ENCODE results near the gene SEMA5B. TPM values are rescaled to one million over a fixed set of nuclear protein-coding genes. Genes with fewer than 3 reads are reported as not detected.

Gene SEMA5B
- total RNA-seq, 1 experiment from 2014 or later, result 1.0 TPM

- Mint-ChIP-seq H3K36me3 (ENCODE audit: insufficient read depth, unreplicated experiment) (no peaks in the 10 kb centered on the region), H3K4me3 (ENCODE audit: unreplicated experiment) (peak overlapping the region; percentile 70), H3K27ac (ENCODE audit: unreplicated experiment) (no peak overlapping the region), H3K4me1 (ENCODE audit: low read depth, unreplicated experiment) (peaks cover 12% of the 10 kb centered on the region), H3K27me3 (ENCODE audit: insufficient read depth, unreplicated experiment) (peaks cover 14% of the 10 kb centered on the region), H3K9me3 (ENCODE audit: unreplicated experiment) (no peaks in the 10 kb centered on the region)
- intact Hi-C loops (cut with micrococcal nuclease; ENCODE audit: unreplicated experiment), result loop anchor here (5.0 to 10.0 kb wide), 4 partner anchors 231 to 644 kb away; partner anchors contain the start of genes DTX3L, FAM162A, MIX23 and PARP9
- TF ChIP-seq CTCF (IDR thresholded peaks at IDR 0.05; ENCODE audit: insufficient read depth in 1 of 2, low read depth in 1 of 2, low read length in 1 of 2, severe bottlenecking in 1 of 2, unreplicated experiment in 1 of 2), result no peak
- Histone ChIP-seq H3K4me1 (no peaks in the 10 kb centered on the region), H3K4me3 (ENCODE audit: low read depth, low read length) (peak overlapping the region; percentile 58), H3K27me3 (replicated peaks; ENCODE audit: control insufficient read depth, insufficient read depth, low read length) (peaks cover 3% of the 10 kb centered on the region), H3K36me3 (ENCODE audit: control insufficient read depth, insufficient read depth, low read length) (no peaks in the 10 kb centered on the region), H3K9me3 (no peaks in the 10 kb centered on the region)
- POLR2A ChIA-PET, result interaction anchor here (0.7 kb wide), 2 partner anchors 41 to 642 kb away, joined by 3 read pairs; no protein-coding TSS in a partner anchor
- CTCF ChIA-PET, result interaction anchor here (0.6 to 2.1 kb wide), 8 partner anchors 11 to 1355 kb away, joined by 3 to 20 read pairs (median 4); partner anchors contain the start of genes PDIA5 and SEC22A
- BruUV-seq (replicated peaks), result no TSS peak
- DNase-seq, result peak in 1 of 2 experiments; percentile 35
Observed at GRCh38 chr3:123026565-123027291, 835 bp downstream of the SEMA5B start.

- no peak for TF ChIP-seq CTCF (IDR thresholded peaks at IDR 0.05; ENCODE audit: insufficient read depth in 1 of 2, low read depth in 1 of 2, low read length in 1 of 2, severe bottlenecking in 1 of 2, unreplicated experiment in 1 of 2)
- POLR2A ChIA-PET, result no interaction called here
- H3K36me3 Mint-ChIP-seq (ENCODE audit: insufficient read depth, unreplicated experiment), result no peaks in the 10 kb centered on the region
- H3K4me1 Mint-ChIP-seq (ENCODE audit: low read depth, unreplicated experiment), result peaks cover 12% of the 10 kb centered on the region
- no peaks in the 10 kb centered on the region for H3K36me3 ChIP-seq (ENCODE audit: control insufficient read depth, insufficient read depth, low read length)
- no peak overlapping the region for H3K27ac Mint-ChIP-seq (ENCODE audit: unreplicated experiment)
- H3K9me3 Mint-ChIP-seq (ENCODE audit: unreplicated experiment), result no peaks in the 10 kb centered on the region
- CTCF ChIA-PET, result no interaction called here
- peaks cover 14% of the 10 kb centered on the region for H3K27me3 Mint-ChIP-seq (ENCODE audit: insufficient read depth, unreplicated experiment)
- H3K27me3 ChIP-seq (replicated peaks; ENCODE audit: control insufficient read depth, insufficient read depth, low read length), result peaks cover 3% of the 10 kb centered on the region
- DNase-seq, result no peak
- intact Hi-C loops (cut with micrococcal nuclease; ENCODE audit: unreplicated experiment), result loop anchor here (5.0 to 10.0 kb wide), 4 partner anchors 231 to 644 kb away; partner anchors contain the start of genes DTX3L, FAM162A, MIX23 and PARP9
- peak overlapping the region; percentile 70 for H3K4me3 Mint-ChIP-seq (ENCODE audit: unreplicated experiment)
- H3K4me1 ChIP-seq, result no peaks in the 10 kb centered on the region
- H3K9me3 ChIP-seq, result no peaks in the 10 kb centered on the region
- BruUV-seq (replicated peaks), result no TSS peak
- no peak overlapping the region for H3K4me3 ChIP-seq (ENCODE audit: low read depth, low read length)
Observed at GRCh38 chr3:123025642-123026521, 1.7 kb downstream of the SEMA5B start.

GRCh38 chr3:123024056-123024455 lies 3.5 kb downstream of the SEMA5B start:
- H3K4me1 Mint-ChIP-seq (ENCODE audit: low read depth, unreplicated experiment), result peaks cover 9% of the 10 kb centered on the region
- peaks cover 3% of the 10 kb centered on the region for H3K27me3 ChIP-seq (replicated peaks; ENCODE audit: control insufficient read depth, insufficient read depth, low read length)

More at GRCh38 chr3:123024056-123024455, 3.5 kb downstream of the SEMA5B start:
- ChIA-PET CTCF (no interaction called here), POLR2A (no interaction called here)
- no TSS peak for BruUV-seq (replicated peaks)
- H3K4me3 ChIP-seq (ENCODE audit: low read depth, low read length), result no peak overlapping the region
- no peaks in the 10 kb centered on the region for H3K36me3 Mint-ChIP-seq (ENCODE audit: insufficient read depth, unreplicated experiment)
- no peak for DNase-seq
- H3K9me3 ChIP-seq, result no peaks in the 10 kb centered on the region
- intact Hi-C loops (cut with micrococcal nuclease; ENCODE audit: unreplicated experiment), result loop anchor here (10.0 kb wide), 1 partner anchor 329 kb away; no protein-coding TSS in a partner anchor
- H3K27me3 Mint-ChIP-seq (ENCODE audit: insufficient read depth, unreplicated experiment), result peaks cover 17% of the 10 kb centered on the region
- H3K4me1 ChIP-seq, result no peaks in the 10 kb centered on the region
- no peak overlapping the region for H3K27ac Mint-ChIP-seq (ENCODE audit: unreplicated experiment)
- H3K4me3 Mint-ChIP-seq (ENCODE audit: unreplicated experiment), result no peak overlapping the region
- TF ChIP-seq CTCF (IDR thresholded peaks at IDR 0.05; ENCODE audit: insufficient read depth in 1 of 2, low read depth in 1 of 2, low read length in 1 of 2, severe bottlenecking in 1 of 2, unreplicated experiment in 1 of 2), result no peak
- no peaks in the 10 kb centered on the region for H3K9me3 Mint-ChIP-seq (ENCODE audit: unreplicated experiment)
- H3K36me3 ChIP-seq (ENCODE audit: control insufficient read depth, insufficient read depth, low read length), result no peaks in the 10 kb centered on the region

Measured in Caco-2 (cell line).